ENCODE data around the gene GPR87.

GPR87 gene

GRCh38 chr3:151285940-151286339, 30.7 kb downstream of the GPR87 start:
- H2AFZ ChIP-seq (ENCODE audit: low read length), result no peak overlapping the region
- H3K9me3 ChIP-seq (ENCODE audit: insufficient read depth, low read depth, low read length), result no peaks in the 10 kb centered on the region
- H3F3A ChIP-seq (ENCODE audit: low read depth), result no peaks in the 10 kb centered on the region
- H3K4me2 ChIP-seq (ENCODE audit: low read depth, low read length, poor library complexity, severe bottlenecking), result no peak overlapping the region
- no peaks in the 10 kb centered on the region for H3K79me2 ChIP-seq (ENCODE audit: insufficient read depth, low read length)
- no peaks in the 10 kb centered on the region for H4K20me1 ChIP-seq (ENCODE audit: insufficient read depth, low read length, poor library complexity, severe bottlenecking)
- peaks cover 8% of the 10 kb centered on the region for H3K4me1 ChIP-seq (ENCODE audit: insufficient read depth, low read length, poor library complexity, severe bottlenecking)
- no peak overlapping the region for H3K9ac ChIP-seq (ENCODE audit: low read depth, low read length, poor library complexity, severe bottlenecking)
- no peaks in the 10 kb centered on the region for H3K36me3 ChIP-seq (ENCODE audit: insufficient read depth, low read length)
- H3K27me3 ChIP-seq (ENCODE audit: insufficient read depth, low read length, poor library complexity, severe bottlenecking), result no peaks in the 10 kb centered on the region
- no peak overlapping the region for H3K4me3 ChIP-seq (ENCODE audit: low read length, poor library complexity, severe bottlenecking)
- H3K9me2 ChIP-seq (replicated peaks; ENCODE audit: low read depth, low read length), result no peaks in the 10 kb centered on the region
- TF ChIP-seq CTCF (conservative IDR thresholded peaks at IDR 0.05; ENCODE audit: low read length) (no peak), EZH2phosphoT487 (IDR thresholded peaks at IDR 0.05; ENCODE audit: borderline replicate concordance) (no peak)

GRCh38 chr3:151283907-151284461, 32.6 kb downstream of the GPR87 start:
- peaks cover 12% of the 10 kb centered on the region for H3K4me1 ChIP-seq (ENCODE audit: insufficient read depth, low read length, poor library complexity, severe bottlenecking)
- no peaks in the 10 kb centered on the region for H3K79me2 ChIP-seq (ENCODE audit: insufficient read depth, low read length)
- H4K20me1 ChIP-seq (ENCODE audit: insufficient read depth, low read length, poor library complexity, severe bottlenecking), result no peaks in the 10 kb centered on the region
- no peak for TF ChIP-seq EZH2phosphoT487 (IDR thresholded peaks at IDR 0.05; ENCODE audit: borderline replicate concordance)
- TF ChIP-seq CTCF (conservative IDR thresholded peaks at IDR 0.05; ENCODE audit: low read length), result no peak
- H3K4me2 ChIP-seq (ENCODE audit: low read depth, low read length, poor library complexity, severe bottlenecking), result no peak overlapping the region
- no peak overlapping the region for H3K4me3 ChIP-seq (ENCODE audit: low read length, poor library complexity, severe bottlenecking)
- H3K36me3 ChIP-seq (ENCODE audit: insufficient read depth, low read length), result peaks cover 9% of the 10 kb centered on the region; the same call in 1 of the 2 replicates
- H3K9me2 ChIP-seq (replicated peaks; ENCODE audit: low read depth, low read length), result no peaks in the 10 kb centered on the region
- H2AFZ ChIP-seq (ENCODE audit: low read length), result no peak overlapping the region
- H3F3A ChIP-seq (ENCODE audit: low read depth), result no peaks in the 10 kb centered on the region
- H3K27me3 ChIP-seq (ENCODE audit: insufficient read depth, low read length, poor library complexity, severe bottlenecking), result no peaks in the 10 kb centered on the region
- no peaks in the 10 kb centered on the region for H3K9me3 ChIP-seq (ENCODE audit: insufficient read depth, low read depth, low read length)
- no peak overlapping the region for H3K9ac ChIP-seq (ENCODE audit: low read depth, low read length, poor library complexity, severe bottlenecking)

- Histone ChIP-seq H3F3A (ENCODE audit: low read depth) (no peaks in the 10 kb centered on the region), H3K9ac (ENCODE audit: low read depth, low read length, poor library complexity, severe bottlenecking) (no peak overlapping the region), H2AFZ (ENCODE audit: low read length) (no peak overlapping the region), H3K27me3 (ENCODE audit: insufficient read depth, low read length, poor library complexity, severe bottlenecking) (no peaks in the 10 kb centered on the region), H3K4me2 (ENCODE audit: low read depth, low read length, poor library complexity, severe bottlenecking) (no peak overlapping the region), H3K79me2 (ENCODE audit: insufficient read depth, low read length) (no peaks in the 10 kb centered on the region), H3K4me1 (ENCODE audit: insufficient read depth, low read length, poor library complexity, severe bottlenecking) (peaks cover 18% of the 10 kb centered on the region), H3K9me3 (ENCODE audit: insufficient read depth, low read depth, low read length) (no peaks in the 10 kb centered on the region), H3K36me3 (ENCODE audit: insufficient read depth, low read length) (peaks cover 9% of the 10 kb centered on the region; the same call in 1 of the 2 replicates), H3K4me3 (ENCODE audit: low read length, poor library complexity, severe bottlenecking) (no peak overlapping the region), H3K9me2 (replicated peaks; ENCODE audit: low read depth, low read length) (no peaks in the 10 kb centered on the region), H4K20me1 (ENCODE audit: insufficient read depth, low read length, poor library complexity, severe bottlenecking) (no peaks in the 10 kb centered on the region)
- TF ChIP-seq EZH2phosphoT487 (IDR thresholded peaks at IDR 0.05; ENCODE audit: borderline replicate concordance), result no peak
- no peak for TF ChIP-seq CTCF (conservative IDR thresholded peaks at IDR 0.05; ENCODE audit: low read length)
Observed at GRCh38 chr3:151283387-151283786, 33.2 kb downstream of the GPR87 start.

All from Loucy (cell line).